Effector CD8-positive, alpha-beta T cell (primary cell): ENCODE measurements around the gene SDK1.

ENCODE experiments used
- DNase-seq: peaks from one replicate; lab custom pipeline; 2025; lab: John Stamatoyannopoulos, UW

Gene SDK1

GRCh38 chr7:4048336-4048735, 747.3 kb downstream of the SDK1 start:
- no peak for DNase-seq

GRCh38 chr7:4049202-4049601, 748.1 kb downstream of the SDK1 start:
- no peak for DNase-seq

GRCh38 chr7:4050126-4050660, 749.1 kb downstream of the SDK1 start:
- no peak for DNase-seq

- DNase-seq = no peak
Observed at GRCh38 chr7:4051696-4052095, 750.6 kb downstream of the SDK1 start.

GRCh38 chr7:4052130-4052529, 751.1 kb downstream of the SDK1 start:
- no peak for DNase-seq

- no peak for DNase-seq
Observed at GRCh38 chr7:4054158-4054557, 753.1 kb downstream of the SDK1 start.

- DNase-seq = no peak
Observed at GRCh38 chr7:4056552-4057288, 755.7 kb downstream of the SDK1 start.

GRCh38 chr7:4057289-4057616, 756.2 kb downstream of the SDK1 start:
- no peak for DNase-seq

- DNase-seq = no peak
Observed at GRCh38 chr7:4058158-4058557, 757.1 kb downstream of the SDK1 start.

- DNase-seq = no peak
Observed at GRCh38 chr7:4065190-4065589, 764.1 kb downstream of the SDK1 start.

- DNase-seq = no peak
Observed at GRCh38 chr7:4066206-4066605, 765.2 kb downstream of the SDK1 start.

- DNase-seq = no peak
Observed at GRCh38 chr7:4066626-4067475, 765.8 kb downstream of the SDK1 start.

- DNase-seq = no peak
Observed at GRCh38 chr7:4067476-4067760, 766.4 kb downstream of the SDK1 start.

GRCh38 chr7:4067874-4068273, 766.8 kb downstream of the SDK1 start:
- DNase-seq = no peak

- DNase-seq = no peak
Observed at GRCh38 chr7:4068286-4068685, 767.2 kb downstream of the SDK1 start.

GRCh38 chr7:4069268-4070095, 768.4 kb downstream of the SDK1 start:
- no peak for DNase-seq

- no peak for DNase-seq
Observed at GRCh38 chr7:4070214-4070613, 769.2 kb downstream of the SDK1 start.

GRCh38 chr7:4071370-4072058, 770.5 kb downstream of the SDK1 start:
- DNase-seq = no peak

GRCh38 chr7:4072161-4072925, 771.3 kb downstream of the SDK1 start:
- DNase-seq = no peak

- DNase-seq = no peak
Observed at GRCh38 chr7:4073052-4073451, 772.0 kb downstream of the SDK1 start.

- no peak for DNase-seq
Observed at GRCh38 chr7:4073750-4074149, 772.7 kb downstream of the SDK1 start.
